ENCODE measurements around the gene PRKCI. TPM values are rescaled to one million over a fixed set of nuclear protein-coding genes. Genes with fewer than 3 reads are reported as not detected.

PRKCI gene
- total and polyA plus RNA-seq, 9 of the 15 experiments (the other 6 are each of a cell fraction or from before 2014, with no cell fraction given): 10.5 to 43.2 (median 31.4) TPM

DNA sequence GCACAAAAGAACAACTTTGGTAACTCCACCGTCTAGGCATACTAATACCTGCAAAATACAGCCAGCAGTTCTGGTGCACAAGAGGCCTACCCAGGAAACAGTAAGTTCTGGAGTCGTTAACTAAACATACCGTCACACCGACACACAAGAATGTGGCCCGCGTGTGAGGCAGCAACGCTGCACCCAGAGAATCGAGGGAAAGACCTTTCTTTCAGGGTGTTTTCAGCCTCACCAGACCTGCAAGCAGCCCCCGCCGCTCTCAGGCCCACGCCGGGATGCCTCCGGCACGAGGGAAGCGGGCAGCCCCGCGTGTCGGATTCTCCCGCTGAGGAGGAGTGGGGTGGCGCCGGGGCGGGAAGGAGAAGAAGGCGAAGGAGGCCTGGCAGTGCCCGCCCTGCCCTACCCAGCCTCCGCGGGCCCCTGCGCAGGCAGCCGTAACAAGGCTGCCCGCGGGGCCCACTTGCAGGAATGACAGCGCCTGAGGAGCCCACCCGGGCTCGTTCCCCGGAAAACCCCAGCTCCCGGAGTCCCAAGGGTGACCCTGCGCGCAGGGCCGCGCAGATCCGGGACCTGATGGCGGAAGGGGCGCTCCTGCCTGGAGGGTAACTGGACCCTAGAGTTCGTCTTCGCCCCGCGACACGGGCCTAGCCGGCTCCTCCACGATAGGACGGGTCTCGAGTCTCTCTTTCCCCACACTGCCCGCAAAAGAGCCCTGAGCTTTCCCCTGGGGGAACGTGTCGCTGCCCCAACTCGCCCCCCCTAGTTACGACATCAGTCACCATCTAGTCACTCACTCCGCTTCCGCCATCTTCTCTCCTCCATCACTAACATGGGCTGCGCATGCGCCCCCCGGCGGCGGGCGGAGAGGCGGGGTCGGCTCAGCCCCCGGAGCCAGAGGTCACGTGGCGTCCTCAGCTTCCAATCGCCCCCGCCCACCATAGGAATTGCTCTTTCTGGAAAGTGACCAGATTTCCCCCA, 41.0 kb upstream of the PRKCI start, which contains the start of gene PHC3 (continued):
- TF ChIP-seq HMGXB4 (CRISPR knock-in tag; IDR thresholded peaks at IDR 0.05) (peak; percentile 72; the same call in 1 of the 2 replicates), MAFK (IDR thresholded peaks at IDR 0.05; ENCODE audit: low read length) (peak; percentile 3; the same call in 1 of the 2 replicates), ZNF57 (CRISPR knock-in tag; IDR thresholded peaks at IDR 0.05) (no peak), PML (IDR thresholded peaks at IDR 0.05; ENCODE audit: low read length) (peak; percentile 46; the same call in 1 of the 2 replicates), GTF2A2 (tag; IDR thresholded peaks at IDR 0.05) (no peak), ZNF639 (CRISPR knock-in tag; conservative IDR thresholded peaks at IDR 0.05 in 1 of 2, IDR thresholded peaks at IDR 0.05 in 1 of 2) (0 out of 4 replicates have a peak, but pooled peaks of 1 of the 2 experiments have one; percentile 20), PKNOX1 (IDR thresholded peaks at IDR 0.05) (peak; percentile 66), CEBPG (CRISPR knock-in tag; IDR thresholded peaks at IDR 0.05) (peak; percentile 71), CEBPG (tag; conservative IDR thresholded peaks at IDR 0.05 in 1 of 2, IDR thresholded peaks at IDR 0.05 in 1 of 2) (peak; percentile 67 to 83), CTBP1 (IDR thresholded peaks at IDR 0.05; ENCODE audit: borderline replicate concordance) (peak; percentile 26; the same call in 1 of the 2 replicates)
- TF ChIP-seq, protein P1, sequence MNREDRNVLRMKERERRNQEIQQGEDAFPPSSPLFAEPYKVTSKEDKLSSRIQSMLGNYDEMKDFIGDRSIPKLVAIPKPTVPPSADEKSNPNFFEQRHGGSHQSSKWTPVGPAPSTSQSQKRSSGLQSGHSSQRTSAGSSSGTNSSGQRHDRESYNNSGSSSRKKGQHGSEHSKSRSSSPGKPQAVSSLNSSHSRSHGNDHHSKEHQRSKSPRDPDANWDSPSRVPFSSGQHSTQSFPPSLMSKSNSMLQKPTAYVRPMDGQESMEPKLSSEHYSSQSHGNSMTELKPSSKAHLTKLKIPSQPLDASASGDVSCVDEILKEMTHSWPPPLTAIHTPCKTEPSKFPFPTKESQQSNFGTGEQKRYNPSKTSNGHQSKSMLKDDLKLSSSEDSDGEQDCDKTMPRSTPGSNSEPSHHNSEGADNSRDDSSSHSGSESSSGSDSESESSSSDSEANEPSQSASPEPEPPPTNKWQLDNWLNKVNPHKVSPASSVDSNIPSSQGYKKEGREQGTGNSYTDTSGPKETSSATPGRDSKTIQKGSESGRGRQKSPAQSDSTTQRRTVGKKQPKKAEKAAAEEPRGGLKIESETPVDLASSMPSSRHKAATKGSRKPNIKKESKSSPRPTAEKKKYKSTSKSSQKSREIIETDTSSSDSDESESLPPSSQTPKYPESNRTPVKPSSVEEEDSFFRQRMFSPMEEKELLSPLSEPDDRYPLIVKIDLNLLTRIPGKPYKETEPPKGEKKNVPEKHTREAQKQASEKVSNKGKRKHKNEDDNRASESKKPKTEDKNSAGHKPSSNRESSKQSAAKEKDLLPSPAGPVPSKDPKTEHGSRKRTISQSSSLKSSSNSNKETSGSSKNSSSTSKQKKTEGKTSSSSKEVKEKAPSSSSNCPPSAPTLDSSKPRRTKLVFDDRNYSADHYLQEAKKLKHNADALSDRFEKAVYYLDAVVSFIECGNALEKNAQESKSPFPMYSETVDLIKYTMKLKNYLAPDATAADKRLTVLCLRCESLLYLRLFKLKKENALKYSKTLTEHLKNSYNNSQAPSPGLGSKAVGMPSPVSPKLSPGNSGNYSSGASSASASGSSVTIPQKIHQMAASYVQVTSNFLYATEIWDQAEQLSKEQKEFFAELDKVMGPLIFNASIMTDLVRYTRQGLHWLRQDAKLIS (CRISPR knock-in tag; IDR thresholded peaks at IDR 0.05): 0 out of 2 replicates have a peak, but pooled peaks have one; percentile 38
- TF ChIP-seq, protein P2, sequence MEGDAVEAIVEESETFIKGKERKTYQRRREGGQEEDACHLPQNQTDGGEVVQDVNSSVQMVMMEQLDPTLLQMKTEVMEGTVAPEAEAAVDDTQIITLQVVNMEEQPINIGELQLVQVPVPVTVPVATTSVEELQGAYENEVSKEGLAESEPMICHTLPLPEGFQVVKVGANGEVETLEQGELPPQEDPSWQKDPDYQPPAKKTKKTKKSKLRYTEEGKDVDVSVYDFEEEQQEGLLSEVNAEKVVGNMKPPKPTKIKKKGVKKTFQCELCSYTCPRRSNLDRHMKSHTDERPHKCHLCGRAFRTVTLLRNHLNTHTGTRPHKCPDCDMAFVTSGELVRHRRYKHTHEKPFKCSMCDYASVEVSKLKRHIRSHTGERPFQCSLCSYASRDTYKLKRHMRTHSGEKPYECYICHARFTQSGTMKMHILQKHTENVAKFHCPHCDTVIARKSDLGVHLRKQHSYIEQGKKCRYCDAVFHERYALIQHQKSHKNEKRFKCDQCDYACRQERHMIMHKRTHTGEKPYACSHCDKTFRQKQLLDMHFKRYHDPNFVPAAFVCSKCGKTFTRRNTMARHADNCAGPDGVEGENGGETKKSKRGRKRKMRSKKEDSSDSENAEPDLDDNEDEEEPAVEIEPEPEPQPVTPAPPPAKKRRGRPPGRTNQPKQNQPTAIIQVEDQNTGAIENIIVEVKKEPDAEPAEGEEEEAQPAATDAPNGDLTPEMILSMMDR (IDR thresholded peaks at IDR 0.05 in 2 of 3, conservative IDR thresholded peaks at IDR 0.05 in 1 of 3; ENCODE audit: insufficient read depth in 2 of 3, low read depth in 1 of 3, low read length in 3 of 3): no peak
- TF ChIP-seq, protein P3, sequence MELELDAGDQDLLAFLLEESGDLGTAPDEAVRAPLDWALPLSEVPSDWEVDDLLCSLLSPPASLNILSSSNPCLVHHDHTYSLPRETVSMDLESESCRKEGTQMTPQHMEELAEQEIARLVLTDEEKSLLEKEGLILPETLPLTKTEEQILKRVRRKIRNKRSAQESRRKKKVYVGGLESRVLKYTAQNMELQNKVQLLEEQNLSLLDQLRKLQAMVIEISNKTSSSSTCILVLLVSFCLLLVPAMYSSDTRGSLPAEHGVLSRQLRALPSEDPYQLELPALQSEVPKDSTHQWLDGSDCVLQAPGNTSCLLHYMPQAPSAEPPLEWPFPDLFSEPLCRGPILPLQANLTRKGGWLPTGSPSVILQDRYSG (tag; conservative IDR thresholded peaks at IDR 0.05; ENCODE audit: low read depth): no peak

Measured in K562 (cell line).